ENCODE results near the gene ELAPOR2.

DNA sequence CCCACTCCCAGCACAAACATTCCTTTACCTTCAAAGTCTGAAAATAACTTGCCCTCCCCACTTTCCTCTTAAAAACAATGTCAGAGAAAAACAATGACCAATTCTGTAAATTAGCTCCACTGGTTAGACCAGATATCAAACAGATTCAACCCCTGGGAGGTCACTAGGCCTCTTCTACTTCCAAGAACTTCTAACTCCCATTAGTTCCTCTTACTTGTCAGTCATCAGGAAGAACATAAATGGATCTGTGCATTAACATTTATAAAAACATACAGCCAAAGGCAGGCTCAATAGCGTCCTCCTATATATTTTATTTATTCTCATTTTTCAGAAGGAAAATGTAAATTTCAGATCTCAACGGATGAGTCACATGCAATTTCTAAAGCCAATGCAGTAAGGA is 2.2 kb downstream of the ELAPOR2 start:
- TF ChIP-seq TAF1 (IDR thresholded peaks at IDR 0.05; ENCODE audit: borderline replicate concordance, low read depth, low read length) (no peak), POLR2A (IDR thresholded peaks at IDR 0.05; ENCODE audit: low read depth, low read length) (no peak)
